Measurements from ENCODE around the gene MSI2. TPM values are rescaled to one million over a fixed set of nuclear protein-coding genes. Genes with fewer than 3 reads are reported as not detected.

MSI2 gene
- total RNA-seq, 1 donor from 2014 or later, result 30.4 TPM

DNA sequence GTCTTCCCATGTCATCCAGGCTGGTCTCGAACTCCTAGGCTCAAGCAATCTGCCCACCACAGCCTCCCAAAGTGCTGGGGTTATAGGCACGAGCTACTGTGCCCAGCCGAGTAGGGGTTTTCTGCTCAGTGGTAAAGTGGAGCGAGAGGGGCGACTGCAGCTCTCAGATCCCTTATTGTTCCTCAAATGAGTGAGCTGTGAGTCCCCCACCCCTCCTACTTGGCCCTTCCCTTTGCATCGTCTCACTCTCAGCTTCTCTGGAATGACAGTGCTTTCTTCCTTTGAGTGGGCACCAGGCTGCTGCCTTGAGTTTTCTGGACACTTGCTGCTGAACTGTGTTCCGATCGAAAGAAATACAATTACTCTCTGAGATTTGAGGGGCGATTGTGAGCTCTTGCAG is 63.5 kb downstream of the MSI2 start:
- ATAC-seq, result no peak

- ATAC-seq, result no peak
Measured at GRCh38 chr17:57323391-57323790, 67.1 kb downstream of the MSI2 start.

DNA sequence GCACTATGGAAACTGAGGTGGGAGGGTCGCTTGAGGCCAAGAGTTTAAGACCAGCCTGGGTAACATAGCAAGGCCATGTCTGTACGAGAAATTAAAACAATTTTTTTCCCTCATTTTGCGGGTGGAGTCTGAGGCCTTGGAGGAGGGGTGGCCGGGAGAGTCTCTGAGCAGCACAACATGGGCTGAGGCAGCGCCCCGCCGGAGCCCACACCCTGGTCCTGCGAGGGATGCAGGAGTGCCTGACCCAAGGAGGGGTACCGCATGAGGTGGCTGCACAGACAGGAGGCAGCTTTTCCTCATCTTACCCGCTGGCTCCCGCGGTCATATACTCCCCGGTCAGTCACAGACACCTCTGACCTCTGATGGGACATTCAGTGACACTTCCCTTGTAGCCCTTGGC is 67.7 kb downstream of the MSI2 start:
- ATAC-seq, result no peak

- no peak for ATAC-seq
Measured at GRCh38 chr17:57324631-57325030, 68.3 kb downstream of the MSI2 start.

- no peak for ATAC-seq
Measured at GRCh38 chr17:57326336-57326735, 70.0 kb downstream of the MSI2 start.

DNA sequence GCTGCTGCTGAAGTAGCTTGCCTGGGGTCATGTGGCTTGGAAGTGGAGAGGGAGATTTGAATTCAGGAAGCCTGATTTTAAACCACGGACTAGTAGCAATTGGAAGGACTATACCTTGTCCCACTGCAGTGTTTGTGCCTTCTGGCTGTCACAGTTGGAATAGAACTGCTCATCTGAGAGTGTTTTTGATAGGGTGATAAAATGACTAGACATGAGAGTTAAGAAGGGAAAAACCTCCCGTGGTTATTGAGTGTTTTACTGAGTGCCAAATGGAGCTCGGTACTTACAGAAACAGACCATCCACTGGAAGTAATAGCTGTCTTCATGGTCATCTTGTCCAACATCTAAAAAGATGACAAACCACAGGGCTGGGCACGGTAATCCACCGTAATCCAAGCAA is 70.4 kb downstream of the MSI2 start:
- no peak for ATAC-seq

DNA sequence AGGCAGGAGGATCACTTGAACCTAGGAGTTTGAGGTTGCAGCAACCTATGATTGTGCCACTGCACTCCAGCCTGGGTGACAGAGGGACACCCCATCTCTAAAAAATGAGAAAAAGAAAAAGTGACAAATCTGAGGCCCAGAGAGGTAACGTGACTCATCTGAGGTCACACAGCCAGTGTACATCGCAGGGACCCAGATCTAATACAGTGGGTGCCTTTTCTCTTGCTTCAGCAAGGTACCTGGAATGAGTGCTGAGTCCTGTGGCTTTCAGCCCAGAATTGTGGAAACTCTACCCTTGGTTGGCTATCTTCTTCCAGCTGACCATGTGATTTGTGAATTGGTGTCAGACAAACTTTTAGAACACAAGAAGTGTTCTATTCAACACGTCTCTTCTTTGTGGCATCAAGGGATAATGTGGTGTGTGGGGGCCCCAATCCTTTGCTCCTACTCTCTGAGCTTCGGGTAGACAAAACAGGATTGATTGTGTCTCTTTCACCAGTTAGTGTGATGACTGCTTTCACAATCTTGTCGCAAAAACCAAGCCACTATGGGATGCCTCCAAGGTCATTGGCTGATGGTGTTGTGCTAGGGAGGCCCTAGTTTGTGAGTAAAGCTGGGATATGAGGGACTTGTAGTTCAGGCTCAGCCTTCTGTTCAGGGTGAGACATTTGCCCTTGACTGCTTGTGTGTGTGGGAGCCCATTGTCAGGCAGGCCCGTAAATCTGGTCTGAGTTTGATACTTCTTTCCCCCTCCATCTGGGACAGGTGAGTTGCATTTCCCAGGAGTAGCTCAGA is 71.0 kb downstream of the MSI2 start:
- no peak for ATAC-seq

- no peak for ATAC-seq
Measured at GRCh38 chr17:57328109-57328882, 72.0 kb downstream of the MSI2 start.

GRCh38 chr17:57329380-57330214 is 73.3 kb downstream of the MSI2 start:
- ATAC-seq, result no peak

DNA sequence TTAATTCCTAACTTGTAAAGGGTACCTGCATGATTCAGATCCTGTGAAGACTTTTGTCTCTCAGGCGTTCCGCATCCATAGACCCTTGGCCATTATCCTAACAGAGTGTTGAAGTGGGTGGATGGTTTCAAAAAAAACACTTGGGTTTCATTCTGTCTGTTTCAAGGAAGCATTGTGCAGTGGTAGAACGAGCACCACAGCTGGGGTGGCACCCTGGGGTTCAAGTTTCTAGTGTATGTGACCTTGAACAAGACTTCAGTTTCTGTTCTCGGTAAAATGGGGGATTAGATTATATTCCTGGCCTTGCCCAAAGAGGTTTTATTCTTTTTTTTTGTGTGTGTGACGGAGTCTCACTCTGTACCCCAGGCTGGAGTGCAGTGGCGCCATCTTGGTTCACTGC is 74.3 kb downstream of the MSI2 start:
- ATAC-seq, result no peak

GRCh38 chr17:57331423-57331822 is 75.1 kb downstream of the MSI2 start:
- no peak for ATAC-seq

- ATAC-seq, result no peak
Measured at GRCh38 chr17:57332501-57332900, 76.2 kb downstream of the MSI2 start.

GRCh38 chr17:57335195-57335792 is 79.0 kb downstream of the MSI2 start:
- ATAC-seq, result no peak

GRCh38 chr17:57337390-57337789 is 81.1 kb downstream of the MSI2 start:
- no peak for ATAC-seq

- ATAC-seq, result no peak
Measured at GRCh38 chr17:57338257-57338914, 82.1 kb downstream of the MSI2 start.

DNA sequence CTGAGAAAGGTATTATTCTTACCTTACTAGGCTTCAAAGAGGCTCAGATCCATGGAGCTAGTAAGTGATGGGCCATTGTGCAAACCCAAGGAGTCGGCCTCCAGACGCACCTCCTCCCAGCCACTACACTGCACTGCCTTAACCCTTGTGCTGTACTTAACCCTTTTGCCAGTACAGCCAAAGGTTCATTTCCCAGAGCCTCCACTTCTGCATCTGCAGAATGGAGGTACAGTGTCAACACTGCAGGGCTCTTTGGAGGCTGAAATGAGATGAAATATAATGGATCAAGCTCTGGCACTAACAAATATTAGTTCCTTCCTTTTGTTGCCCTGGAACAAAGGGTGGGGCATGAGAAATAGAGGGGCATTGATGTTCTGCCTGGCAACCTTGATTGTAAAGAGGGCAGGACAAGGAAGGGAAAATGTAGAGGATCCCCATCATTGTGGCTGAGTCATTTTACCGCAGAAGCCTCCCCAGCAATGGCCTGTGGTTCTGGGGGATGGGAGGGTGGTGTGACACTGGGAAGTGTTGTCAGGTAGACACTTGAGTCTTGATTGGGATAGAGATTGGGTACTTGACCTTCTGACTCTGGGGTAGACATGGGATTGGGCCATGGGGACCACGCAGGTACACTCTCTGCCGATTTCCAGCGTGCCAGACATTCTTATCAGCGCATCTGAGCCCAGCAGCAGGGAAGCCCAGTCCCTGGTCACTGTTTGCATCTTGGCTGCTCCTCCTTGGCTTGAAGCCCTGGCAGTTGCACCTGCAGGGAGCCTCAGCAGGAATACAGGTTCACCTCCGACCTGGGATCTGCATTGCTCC is 84.0 kb downstream of the MSI2 start:
- ATAC-seq, result no peak

GRCh38 chr17:57341611-57342540 is 85.6 kb downstream of the MSI2 start:
- no peak for ATAC-seq

DNA sequence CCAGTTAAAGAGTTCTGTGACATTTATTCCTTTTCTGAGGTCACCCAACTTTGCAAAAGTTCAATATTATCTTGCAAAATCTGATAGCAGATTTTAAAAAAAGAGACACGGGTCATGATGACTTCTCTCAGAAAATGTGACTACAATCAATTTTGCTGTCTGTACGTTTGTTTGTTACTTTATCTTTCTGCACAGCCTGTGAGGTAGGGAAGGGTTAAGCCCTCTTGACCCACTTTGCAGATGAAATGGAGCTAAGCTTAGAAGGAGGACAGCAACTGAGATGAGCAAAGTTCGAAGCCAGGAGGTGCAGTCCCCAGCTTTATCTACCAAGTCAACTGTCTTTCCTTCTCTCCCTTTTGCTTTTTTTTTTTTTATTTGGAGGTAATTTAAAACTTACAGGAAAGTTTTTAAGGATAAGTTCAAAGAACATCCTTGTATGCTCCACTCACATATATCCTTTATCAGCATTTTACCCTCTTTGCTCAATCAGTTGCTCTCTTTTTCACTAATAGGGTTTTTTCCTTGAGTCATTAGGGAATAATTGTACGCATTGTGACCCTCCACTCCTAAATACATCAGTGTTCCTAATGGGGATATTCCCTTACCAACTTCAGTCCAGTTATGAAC is 86.8 kb downstream of the MSI2 start:
- no peak for ATAC-seq

DNA sequence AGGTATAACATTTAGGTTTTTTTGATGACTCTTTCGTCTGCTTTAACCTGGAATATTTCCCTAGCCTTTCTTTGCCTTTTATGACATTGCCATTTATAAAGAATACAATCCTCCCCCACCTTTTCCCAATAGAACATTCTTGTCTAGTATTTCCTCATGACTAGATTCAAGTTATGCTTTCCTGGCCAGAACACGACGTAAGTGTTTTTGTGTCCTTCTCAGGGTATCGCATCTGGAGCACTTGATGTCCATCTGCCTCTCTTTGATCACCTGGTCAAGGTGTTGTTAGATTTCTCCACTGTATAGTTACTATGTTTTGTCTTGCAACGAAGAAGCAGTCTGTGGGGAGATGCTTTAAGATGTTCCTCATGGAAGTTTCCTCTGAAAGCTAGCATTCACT is 87.4 kb downstream of the MSI2 start:
- no peak for ATAC-seq

DNA sequence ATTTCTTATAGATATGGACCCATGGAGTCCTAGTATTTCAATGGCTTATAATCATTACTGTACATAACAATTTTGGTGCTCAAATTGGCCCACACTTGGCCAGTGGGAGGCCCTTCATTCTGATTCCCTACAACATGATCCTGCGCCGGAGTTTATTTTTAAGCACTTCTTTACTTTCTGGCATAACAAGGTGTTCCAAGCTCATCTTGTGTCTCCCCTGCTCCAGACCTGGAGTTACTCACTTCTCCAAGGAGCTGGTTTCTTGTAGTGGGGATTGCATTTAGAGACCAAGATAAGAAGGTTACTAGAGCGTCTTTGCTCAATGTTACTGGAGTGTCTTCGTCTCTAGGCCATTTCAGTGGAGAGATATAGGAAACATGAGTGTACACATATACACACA is 87.9 kb downstream of the MSI2 start:
- ATAC-seq, result no peak
